HepG2 (cell line): ENCODE measurements around the gene TRAPPC12. TPM values are rescaled to one million over a fixed set of nuclear protein-coding genes. Genes with fewer than 3 reads are reported as not detected.

Experiments used
- ATAC-seq: fragments of 200-7000 bp; cut with Tn5 transposase; 3 replicates; pipeline ENCODE4 v1.9.1; 2020; ENCODE audit warnings: mild to moderate bottlenecking, moderate library complexity
- BruUV-seq: library from RNA; stranded (reverse); fragments of 400-500 nt; replicated peaks from 2 replicates; lab custom pipeline; 2021; lab: Mats Ljungman, UMichigan
- CTCF ChIA-PET: fragments of 300-600 bp; formaldehyde crosslinking; extraction: SDS; loops from one replicate; lab custom pipeline; 2021; ENCODE audit warnings: low total read pairs, inconsistent platforms, low intra/inter-chr PET ratio; lab: Yijun Ruan, JAX
- POLR2A ChIA-PET: fragments of 350-600 bp; sonication (Branson Sonifier 250); formaldehyde crosslinking; loops from one replicate; lab custom pipeline; 2020; ENCODE audit warnings: antibody characterized with exemption, inconsistent platforms; lab: Yijun Ruan, JAX
- DNase-seq: peaks from one replicate; pipeline ENCODE4 v3.0.0-alpha.2; 2015; ENCODE audit warnings: low spot score
- FAIRE-seq: peaks from 3 replicates; lab custom pipeline; 2011; peaks lifted over from hg19 to GRCh38; lab: Jason Lieb, UNC
- H2AFZ ChIP-seq: one replicate; pipeline ENCODE4 v1.6.1; 2011; ENCODE audit warnings: low read length, inconsistent platforms
- H3K27ac ChIP-seq: fragments of 300-600 bp; 3 replicates; pipeline ENCODE4 v1.8.0; 2011; ENCODE audit warnings: mixed run types, mild to moderate bottlenecking, mixed read lengths, low read length, inconsistent platforms; ENCODE audit not compliant: insufficient read depth; ENCODE audit errors: extremely low read length
- H3K27me3 ChIP-seq, 2 experiments: fragments of 200-600 bp in 1 of 2; 2 replicates in 1 of 2; 3 replicates in 1 of 2; pipeline versions ENCODE4 v1.6.0 to v1.8.0; 2011; ENCODE audit warnings: low read length in 2 of 2, mild to moderate bottlenecking in 2 of 2, moderate library complexity in 2 of 2, inconsistent platforms in 1 of 2; ENCODE audit not compliant: insufficient read depth in 2 of 2, control insufficient read depth in 1 of 2
- H3K36me3 ChIP-seq, 2 experiments: fragments of 200-600 bp in 1 of 2; replicated peaks in 1 of 2; 2 replicates in 1 of 2; 3 replicates in 1 of 2; pipeline versions ENCODE4 v1.5.1 to v1.8.0; 2011; ENCODE audit warnings: low read length in 2 of 2, inconsistent platforms in 1 of 2; ENCODE audit not compliant: insufficient read depth in 2 of 2, control insufficient read depth in 1 of 2
- H3K4me1 ChIP-seq: 2 replicates; pipeline ENCODE4 v1.5.1; 2012; ENCODE audit warnings: low read length, inconsistent platforms; ENCODE audit not compliant: insufficient read depth
- H3K4me2 ChIP-seq: 2 replicates; pipeline ENCODE4 v1.6.0; 2011; ENCODE audit warnings: low read depth, low read length, inconsistent platforms
- H3K4me3 ChIP-seq, 3 experiments: fragments of 200-600 bp in 1 of 3; sonication (generic), shearing (Covaris generic) in 1 of 3; replicated peaks in 1 of 3; 2 replicates each; pipeline ENCODE4 v1.5.1; 2011 to 2016; ENCODE audit warnings: low read length in 3 of 3, inconsistent platforms in 2 of 3, low read depth in 2 of 3, mild to moderate bottlenecking in 2 of 3, control low read depth in 1 of 3, mixed read lengths in 1 of 3; ENCODE audit not compliant: insufficient read depth in 1 of 3
- H3K79me2 ChIP-seq: one replicate; pipeline ENCODE4 v1.6.1; 2011; ENCODE audit warnings: low read length, inconsistent platforms; ENCODE audit not compliant: insufficient read depth
- H3K9ac ChIP-seq: 2 replicates; pipeline ENCODE4 v1.6.0; 2011; ENCODE audit warnings: mild to moderate bottlenecking, low read depth, low read length, inconsistent platforms; ENCODE audit not compliant: insufficient read depth
- H3K9me3 ChIP-seq: 2 replicates; pipeline ENCODE4 v1.5.1; 2012; ENCODE audit warnings: mild to moderate bottlenecking, low read length
- H4K20me1 ChIP-seq: 2 replicates; pipeline ENCODE4 v1.6.0; 2011; ENCODE audit warnings: inconsistent platforms, mild to moderate bottlenecking, low read length, moderate library complexity; ENCODE audit not compliant: insufficient read depth
- ATF4 ChIP-seq, 2 experiments: fragments of 450-650 bp in 1 of 2; sonication (generic) in 1 of 2; formaldehyde crosslinking; IDR thresholded peaks; 2 replicates each; pipeline versions ENCODE4 v1.5.0 to v1.8.0; 2020 to 2022; ENCODE audit warnings: mild to moderate bottlenecking in 1 of 2, missing genetic modification reagents in 1 of 2
- CHCHD3 ChIP-seq: sonication (generic); formaldehyde crosslinking; IDR thresholded peaks from 2 replicates; pipeline ENCODE4 v1.8.0; 2022; ENCODE audit warnings: mild to moderate bottlenecking, missing genetic modification reagents, moderate library complexity
- FOXP1 ChIP-seq, 2 experiments: fragments of 450-650 bp in 1 of 2; IDR thresholded peaks; 2 replicates each; pipeline ENCODE4 v1.6.1; 2017 to 2018; ENCODE audit warnings: antibody characterized with exemption in 1 of 2
- GTF3A ChIP-seq: sonication (generic); formaldehyde crosslinking; conservative IDR thresholded peaks from 2 replicates; pipeline ENCODE4 v1.4.0; 2020; ENCODE audit warnings: mild to moderate bottlenecking, missing genetic modification reagents
- HNRNPL ChIP-seq: fragments of 200-400 bp; formaldehyde crosslinking; IDR thresholded peaks from 2 replicates; pipeline ENCODE4 v1.6.1; 2017; ENCODE audit warnings: mild to moderate bottlenecking, low read depth, low read length
- NR2F1 ChIP-seq, 2 experiments: fragments of 450-650 bp in 1 of 2; formaldehyde crosslinking in 1 of 2; IDR thresholded peaks; 2 replicates each; pipeline versions ENCODE4 v1.5.0 to v1.6.1; 2016 to 2020; ENCODE audit warnings: mild to moderate bottlenecking in 1 of 2, missing compliant biosample characterization in 1 of 2, missing genetic modification reagents in 1 of 2, moderate library complexity in 1 of 2
- POGZ ChIP-seq: sonication (generic); formaldehyde crosslinking; IDR thresholded peaks from 2 replicates; pipeline ENCODE4 v1.4.0; 2020; ENCODE audit warnings: mild to moderate bottlenecking, missing genetic modification reagents
- STAT5B ChIP-seq: sonication (generic); formaldehyde crosslinking; IDR thresholded peaks from 2 replicates; pipeline ENCODE4 v1.4.0; 2020; ENCODE audit warnings: missing genetic modification reagents
- TARDBP ChIP-seq: sonication (generic); formaldehyde crosslinking; IDR thresholded peaks from 2 replicates; pipeline ENCODE4 v1.8.0; 2022; ENCODE audit warnings: mild to moderate bottlenecking, missing genetic modification reagents
- ZNF614 ChIP-seq: IDR thresholded peaks from 2 replicates; pipeline ENCODE4 v1.6.1; 2018; ENCODE audit warnings: missing biosample characterization, missing genetic modification reagents, inconsistent platforms, borderline replicate concordance
- WGBS: methylation state at CpG from one replicate; pipeline ENCODE4 v1.1.6; 2017; ENCODE audit warnings: low lambda C conversion rate; 5-methylcytosine and 5-hydroxymethylcytosine counted together
- in situ Hi-C: cut with HindIII; loops from 2 replicates; pipeline ENCODE4 v1.10.0; 2017; ENCODE audit warnings: low pct_unique_long_range_greater_than_20kb; ENCODE audit not compliant: extremely low pct_ligation_motif_present
- intact Hi-C: fragments of 100-400 bp; cut with micrococcal nuclease; formaldehyde crosslinking; loops from one replicate; pipeline ENCODE4 v1.10.0; 2022; ENCODE audit not compliant: unreplicated experiment
- polyA plus RNA-seq, 8 experiments: library from polyadenylated mRNA; depleted of rRNA in 3 of 8; stranded (reverse) in 7 of 8; unstranded in 1 of 8; fragments of >200 nt; fragmentation: Illumina TruSeq in 4 of 8; extraction: Trizol in 4 of 8; gene quantifications; 2 replicates each; pipeline versions ENCODE4 v1.2.1 to v1.2.3, GENCODE V29; 2011 to 2016; ENCODE audit warnings: low read depth in 4 of 8, missing spikeins in 1 of 8, mixed read lengths in 1 of 8; ENCODE audit not compliant: insufficient read depth in 1 of 8
- total RNA-seq, 5 experiments: library from RNA; depleted of rRNA; stranded (reverse); fragments of >200 nt; fragmentation: Illumina TruSeq; extraction: Trizol; gene quantifications; 2 replicates each; pipeline ENCODE4 v1.2.3, GENCODE V29; 2016; ENCODE audit warnings: low read depth in 1 of 5
- TF ChIP-seq, protein P1 (sequence below): sonication (generic); formaldehyde crosslinking; IDR thresholded peaks from 2 replicates; pipeline ENCODE4 v1.4.0; 2020; ENCODE audit warnings: missing genetic modification reagents, borderline replicate concordance
- TF ChIP-seq, protein P2 (sequence below): sonication (generic); formaldehyde crosslinking; IDR thresholded peaks from 2 replicates; pipeline ENCODE4 v1.9.0; 2022; ENCODE audit warnings: missing genetic modification reagents, mild to moderate bottlenecking, borderline replicate concordance

Gene TRAPPC12
- total and polyA plus RNA-seq, 2 of the 13 experiments (the other 11 are each of a cell fraction or from before 2014, with no cell fraction given): 46.4 to 97.7 TPM

DNA sequence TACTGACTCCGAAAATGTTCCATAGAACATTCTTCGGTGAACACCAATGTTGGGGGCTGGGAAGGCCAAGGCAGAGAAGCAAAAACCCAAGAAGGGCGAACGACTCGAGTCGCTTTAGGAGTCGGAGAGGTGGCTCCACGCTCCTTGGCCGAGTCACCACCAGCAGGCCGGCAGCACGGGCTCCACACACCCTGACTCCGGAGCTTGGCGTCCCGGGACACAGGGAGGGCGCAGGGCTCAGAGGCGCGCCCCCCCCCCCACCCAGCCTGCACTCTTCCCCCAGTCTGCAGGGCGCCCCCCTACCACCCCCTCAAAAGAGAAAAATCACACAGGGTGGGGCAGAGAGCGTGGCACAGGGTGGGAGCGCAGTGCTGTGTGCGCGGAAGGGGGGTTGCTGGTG, 147.4 kb downstream of the TRAPPC12 start:
- ATAC-seq: no peak
- Histone ChIP-seq H3K4me3 (no peak overlapping the region), H3K79me2 (no peaks in the 10 kb centered on the region), H3K4me2 (no peak overlapping the region), H3K27ac (no peak overlapping the region), H2AFZ (no peak overlapping the region), H3K9me3 (no peaks in the 10 kb centered on the region), H3K36me3 (peaks cover 0 to 2% of the 10 kb centered on the region in 2 experiments; a peak in 1 of 5 replicates), H4K20me1 (no peaks in the 10 kb centered on the region), H3K4me1 (peaks cover 35% of the 10 kb centered on the region), H3K9ac (no peak overlapping the region), H3K27me3 (no peaks in the 10 kb centered on the region)
- ChIA-PET CTCF (no interaction called here), POLR2A (no interaction called here)
- TF ChIP-seq, protein P1, sequence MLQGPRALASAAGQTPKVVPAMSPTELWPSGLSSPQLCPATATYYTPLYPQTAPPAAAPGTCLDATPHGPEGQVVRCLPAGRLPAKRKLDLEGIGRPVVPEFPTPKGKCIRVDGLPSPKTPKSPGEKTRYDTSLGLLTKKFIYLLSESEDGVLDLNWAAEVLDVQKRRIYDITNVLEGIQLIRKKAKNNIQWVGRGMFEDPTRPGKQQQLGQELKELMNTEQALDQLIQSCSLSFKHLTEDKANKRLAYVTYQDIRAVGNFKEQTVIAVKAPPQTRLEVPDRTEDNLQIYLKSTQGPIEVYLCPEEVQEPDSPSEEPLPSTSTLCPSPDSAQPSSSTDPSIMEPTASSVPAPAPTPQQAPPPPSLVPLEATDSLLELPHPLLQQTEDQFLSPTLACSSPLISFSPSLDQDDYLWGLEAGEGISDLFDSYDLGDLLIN (CRISPR knock-in tag): no peak
- no TSS peak for BruUV-seq
- WGBS: 87% methylated on average over 22 of the region's 22 CpGs
- in situ Hi-C loops: no loop called here
- intact Hi-C loops: no loop called here
- no peak for FAIRE-seq
- DNase-seq: no peak

- WGBS: 97% methylated on average over 30 of the region's 40 CpGs
- no peak overlapping the region for H3K4me3 ChIP-seq
- H4K20me1 ChIP-seq: no peaks in the 10 kb centered on the region
- H2AFZ ChIP-seq: no peak overlapping the region
- ChIA-PET POLR2A (interaction anchor here (1.0 kb wide), 1 partner anchor 30 kb away, joined by 4 read pairs; the partner anchor contains the start of gene RNASEH1), CTCF (no interaction called here)
- FAIRE-seq (no peak), DNase-seq (no peak), ATAC-seq (no peak)
- no TSS peak for BruUV-seq
- H3K27ac ChIP-seq: no peak overlapping the region
- peaks cover 25% of the 10 kb centered on the region for H3K4me1 ChIP-seq
- H3K9me3 ChIP-seq: no peaks in the 10 kb centered on the region
- in situ Hi-C loops: no loop called here
- H3K79me2 ChIP-seq: no peaks in the 10 kb centered on the region
- intact Hi-C loops: no loop called here
- H3K4me2 ChIP-seq: no peak overlapping the region
- H3K36me3 ChIP-seq: peaks cover 0 to 2% of the 10 kb centered on the region in 2 experiments; a peak in 2 of 5 replicates
- no peaks in the 10 kb centered on the region for H3K27me3 ChIP-seq
- no peak overlapping the region for H3K9ac ChIP-seq
- TF ChIP-seq HNRNPL (0 out of 2 replicates have a peak, but pooled peaks have one; percentile 6), TARDBP (no peak), GTF3A (CRISPR knock-in tag) (0 out of 2 replicates have a peak, but pooled peaks have one; percentile 28), ZNF614 (no peak), STAT5B (CRISPR knock-in tag) (no peak), POGZ (CRISPR knock-in tag) (no peak), ATF4 (CRISPR knock-in tag; IDR thresholded peaks at IDR 0.05) (no peak), NR2F1 (CRISPR knock-in tag; IDR thresholded peaks at IDR 0.05) (no peak), CHCHD3 (0 out of 2 replicates have a peak, but pooled peaks have one; percentile 82), FOXP1 (IDR thresholded peaks at IDR 0.05) (peak; percentile 24; the same call in 1 of the 2 replicates), FOXP1 (CRISPR knock-in tag; IDR thresholded peaks at IDR 0.05) (no peak)
- TF ChIP-seq, protein P2, sequence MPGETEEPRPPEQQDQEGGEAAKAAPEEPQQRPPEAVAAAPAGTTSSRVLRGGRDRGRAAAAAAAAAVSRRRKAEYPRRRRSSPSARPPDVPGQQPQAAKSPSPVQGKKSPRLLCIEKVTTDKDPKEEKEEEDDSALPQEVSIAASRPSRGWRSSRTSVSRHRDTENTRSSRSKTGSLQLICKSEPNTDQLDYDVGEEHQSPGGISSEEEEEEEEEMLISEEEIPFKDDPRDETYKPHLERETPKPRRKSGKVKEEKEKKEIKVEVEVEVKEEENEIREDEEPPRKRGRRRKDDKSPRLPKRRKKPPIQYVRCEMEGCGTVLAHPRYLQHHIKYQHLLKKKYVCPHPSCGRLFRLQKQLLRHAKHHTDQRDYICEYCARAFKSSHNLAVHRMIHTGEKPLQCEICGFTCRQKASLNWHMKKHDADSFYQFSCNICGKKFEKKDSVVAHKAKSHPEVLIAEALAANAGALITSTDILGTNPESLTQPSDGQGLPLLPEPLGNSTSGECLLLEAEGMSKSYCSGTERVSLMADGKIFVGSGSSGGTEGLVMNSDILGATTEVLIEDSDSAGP (CRISPR knock-in tag): 0 out of 2 replicates have a peak, but pooled peaks have one; percentile 19
Measured at GRCh38 chr2:3527886-3528785, 148.6 kb downstream of the TRAPPC12 start.
